Stimulated activated CD4-positive, alpha-beta T cell treated with anti-CD3 and anti-CD28 coated beads, Interleukin-15, amount 100 ng/mL, for 1 hour (primary cell): ENCODE measurements around the gene GABRR1.

ENCODE experiments used
- DNase-seq, 2 donors: peaks; one replicate each; pipeline ENCODE4 v3.0.0-alpha.2; 2020; ENCODE audit warnings: low read depth in 1 of 2, low spot score in 1 of 2

GABRR1 gene

GRCh38 chr6:89216411-89216810, 747 bp downstream of the GABRR1 start:
- DNase-seq: no peak

- no peak for DNase-seq
Measured at GRCh38 chr6:89215391-89215790, 1.8 kb downstream of the GABRR1 start.

- DNase-seq: no peak
Measured at GRCh38 chr6:89214197-89214596, 3.0 kb downstream of the GABRR1 start.

GRCh38 chr6:89212472-89212871, 4.7 kb downstream of the GABRR1 start:
- DNase-seq: no peak

- DNase-seq: no peak
Measured at GRCh38 chr6:89209457-89209856, 7.7 kb downstream of the GABRR1 start.

GRCh38 chr6:89208551-89208950, 8.6 kb downstream of the GABRR1 start:
- no peak for DNase-seq

- no peak for DNase-seq
Measured at GRCh38 chr6:89205819-89206218, 11.3 kb downstream of the GABRR1 start.

- DNase-seq: no peak
Measured at GRCh38 chr6:89204096-89204495, 13.1 kb downstream of the GABRR1 start.

GRCh38 chr6:89200706-89201215, 16.4 kb downstream of the GABRR1 start:
- DNase-seq: no peak

GRCh38 chr6:89199579-89199978, 17.6 kb downstream of the GABRR1 start:
- no peak for DNase-seq

GRCh38 chr6:89198235-89198634, 18.9 kb downstream of the GABRR1 start:
- DNase-seq: no peak

- no peak for DNase-seq
Measured at GRCh38 chr6:89197141-89197540, 20.0 kb downstream of the GABRR1 start.

- no peak for DNase-seq
Measured at GRCh38 chr6:89194559-89194958, 22.6 kb downstream of the GABRR1 start.

GRCh38 chr6:89190741-89191140, 26.4 kb downstream of the GABRR1 start:
- DNase-seq: no peak

- DNase-seq: no peak
Measured at GRCh38 chr6:89187504-89187903, 29.7 kb downstream of the GABRR1 start.

- no peak for DNase-seq
Measured at GRCh38 chr6:89186762-89187161, 30.4 kb downstream of the GABRR1 start.

- DNase-seq: no peak
Measured at GRCh38 chr6:89184344-89184743, 32.8 kb downstream of the GABRR1 start.

GRCh38 chr6:89183294-89183693, 33.9 kb downstream of the GABRR1 start:
- DNase-seq: no peak

- DNase-seq: no peak
Measured at GRCh38 chr6:89180971-89181370, 36.2 kb downstream of the GABRR1 start.

- DNase-seq: no peak
Measured at GRCh38 chr6:89180112-89180511, 37.0 kb downstream of the GABRR1 start.

GRCh38 chr6:89173634-89174033, 43.5 kb downstream of the GABRR1 start:
- no peak for DNase-seq

- DNase-seq: no peak
Measured at GRCh38 chr6:89172131-89172530, 45.0 kb downstream of the GABRR1 start.

- no peak for DNase-seq
Measured at GRCh38 chr6:89162047-89162371, 55.1 kb downstream of the GABRR1 start.
